Mucosa of rectum (tissue), 2 donors: ENCODE results near the gene INAVA.

Source experiments
- H3K27ac ChIP-seq, 2 donors: one replicate each; pipeline ENCODE4 v1.7.0; 2013; ENCODE audit warnings: inconsistent platforms in 2 of 2, low read depth in 2 of 2, low read length in 2 of 2
- H3K27me3 ChIP-seq, 2 donors: one replicate each; pipeline ENCODE4 v1.7.0; 2013; ENCODE audit warnings: low read length in 2 of 2; ENCODE audit not compliant: control insufficient read depth in 2 of 2, insufficient read depth in 2 of 2
- H3K36me3 ChIP-seq, 2 donors: one replicate each; pipeline ENCODE4 v1.7.0; 2013; ENCODE audit warnings: low read length in 2 of 2; ENCODE audit not compliant: control insufficient read depth in 2 of 2, insufficient read depth in 2 of 2
- H3K4me1 ChIP-seq, 2 donors: one replicate each; pipeline ENCODE4 v1.7.0; 2013; ENCODE audit warnings: low read length in 2 of 2, mild to moderate bottlenecking in 1 of 2; ENCODE audit not compliant: control insufficient read depth in 2 of 2, insufficient read depth in 2 of 2
- H3K4me3 ChIP-seq, 2 donors: one replicate each; pipeline ENCODE4 v1.7.0; 2013; ENCODE audit warnings: low read length in 2 of 2
- H3K9ac ChIP-seq, 2 donors: one replicate each; pipeline ENCODE4 v1.7.0; 2013; ENCODE audit warnings: low read length in 2 of 2, low read depth in 1 of 2, mild to moderate bottlenecking in 1 of 2
- H3K9me3 ChIP-seq, 2 donors: one replicate each; pipeline ENCODE4 v1.7.0; 2013; ENCODE audit warnings: low read length in 2 of 2; ENCODE audit not compliant: control insufficient read depth in 2 of 2
- donor health status: healthy.
- donor health status: Normal muscosa, but diverticular disease.

Gene INAVA

GRCh38 chr1:200875416-200875815 lies 19.3 kb upstream of the INAVA start:
- no peak overlapping the region for H3K27ac ChIP-seq

GRCh38 chr1:200877010-200877409 lies 17.7 kb upstream of the INAVA start:
- peaks cover 6 to 9% of the 10 kb centered on the region in 2 donors for H3K4me1 ChIP-seq
- peaks cover 20 to 21% of the 10 kb centered on the region in 2 donors for H3K27me3 ChIP-seq
- no peaks in the 10 kb centered on the region for H3K36me3 ChIP-seq
- H3K9me3 ChIP-seq = no peaks in the 10 kb centered on the region
- H3K9ac ChIP-seq = no peak overlapping the region
- no peak overlapping the region for H3K27ac ChIP-seq
- no peak overlapping the region for H3K4me3 ChIP-seq

More at GRCh38 chr1:200875416-200875815, 19.3 kb upstream of the INAVA start:
- Histone ChIP-seq H3K4me3 (no peak overlapping the region), H3K4me1 (peaks cover 6 to 9% of the 10 kb centered on the region in 2 donors), H3K9me3 (no peaks in the 10 kb centered on the region), H3K27me3 (peaks cover 20 to 24% of the 10 kb centered on the region in 2 donors), H3K9ac (no peak overlapping the region), H3K36me3 (no peaks in the 10 kb centered on the region)

- Histone ChIP-seq H3K9me3 (no peaks in the 10 kb centered on the region), H3K27ac (no peak overlapping the region), H3K36me3 (no peaks in the 10 kb centered on the region), H3K9ac (no peak overlapping the region), H3K27me3 (peaks cover 14 to 18% of the 10 kb centered on the region in 2 donors), H3K4me1 (peaks cover 6 to 7% of the 10 kb centered on the region in 2 donors), H3K4me3 (no peak overlapping the region)
Measured at GRCh38 chr1:200877839-200878551, 16.7 kb upstream of the INAVA start.

- Histone ChIP-seq H3K9ac (no peak overlapping the region), H3K4me1 (no peaks in the 10 kb centered on the region), H3K27ac (no peak overlapping the region), H3K36me3 (no peaks in the 10 kb centered on the region), H3K27me3 (peaks cover 0 to 2% of the 10 kb centered on the region in 2 donors), H3K9me3 (no peaks in the 10 kb centered on the region), H3K4me3 (no peak overlapping the region)
Measured at GRCh38 chr1:200880212-200880611, 14.5 kb upstream of the INAVA start.

- Histone ChIP-seq H3K4me3 (no peak overlapping the region), H3K27me3 (no peaks in the 10 kb centered on the region), H3K36me3 (no peaks in the 10 kb centered on the region), H3K27ac (no peak overlapping the region), H3K9me3 (no peaks in the 10 kb centered on the region), H3K9ac (no peak overlapping the region), H3K4me1 (peaks cover 0 to 1% of the 10 kb centered on the region in 2 donors)
Measured at GRCh38 chr1:200883118-200883517, 11.6 kb upstream of the INAVA start.

- H3K9me3 ChIP-seq = no peaks in the 10 kb centered on the region
- H3K36me3 ChIP-seq = no peaks in the 10 kb centered on the region
- H3K27me3 ChIP-seq = no peaks in the 10 kb centered on the region
- H3K9ac ChIP-seq = no peak overlapping the region
- no peak overlapping the region for H3K4me3 ChIP-seq
- no peak overlapping the region for H3K27ac ChIP-seq
- H3K4me1 ChIP-seq = peaks cover 12 to 16% of the 10 kb centered on the region in 2 donors
Measured at GRCh38 chr1:200885623-200886402, 8.9 kb upstream of the INAVA start.

GRCh38 chr1:200886594-200886993 lies 8.1 kb upstream of the INAVA start:
- Histone ChIP-seq H3K36me3 (no peaks in the 10 kb centered on the region), H3K27me3 (no peaks in the 10 kb centered on the region), H3K4me1 (peaks cover 17 to 19% of the 10 kb centered on the region in 2 donors), H3K27ac (no peak overlapping the region), H3K9ac (no peak overlapping the region), H3K4me3 (no peak overlapping the region), H3K9me3 (no peaks in the 10 kb centered on the region)

GRCh38 chr1:200887036-200887435 lies 7.7 kb upstream of the INAVA start:
- no peaks in the 10 kb centered on the region for H3K27me3 ChIP-seq
- H3K27ac ChIP-seq = no peak overlapping the region
- H3K4me3 ChIP-seq = no peak overlapping the region
- peaks cover 21 to 22% of the 10 kb centered on the region in 2 donors for H3K4me1 ChIP-seq
- H3K9me3 ChIP-seq = no peaks in the 10 kb centered on the region
- no peaks in the 10 kb centered on the region for H3K36me3 ChIP-seq
- H3K9ac ChIP-seq = no peak overlapping the region

GRCh38 chr1:200887772-200888348 lies 6.8 kb upstream of the INAVA start:
- Histone ChIP-seq H3K27me3 (no peaks in the 10 kb centered on the region), H3K4me1 (peaks cover 27 to 29% of the 10 kb centered on the region in 2 donors), H3K4me3 (peak overlapping the region in 1 of 2 donors; percentile 20), H3K36me3 (no peaks in the 10 kb centered on the region), H3K9me3 (no peaks in the 10 kb centered on the region), H3K9ac (peak overlapping the region in 1 of 2 donors; percentile 28), H3K27ac (peak overlapping the region in 1 of 2 donors; percentile 40)

GRCh38 chr1:200888349-200888838 lies 6.3 kb upstream of the INAVA start:
- peaks cover 31 to 33% of the 10 kb centered on the region in 2 donors for H3K4me1 ChIP-seq
- H3K9ac ChIP-seq = no peak overlapping the region
- no peaks in the 10 kb centered on the region for H3K9me3 ChIP-seq
- H3K27ac ChIP-seq = peak overlapping the region in 1 of 2 donors; percentile 40
- no peak overlapping the region for H3K4me3 ChIP-seq
- no peaks in the 10 kb centered on the region for H3K27me3 ChIP-seq
- H3K36me3 ChIP-seq = no peaks in the 10 kb centered on the region
